CMK (cell line): ENCODE data around the gene ARHGAP6.
"Not testable (repeated sequence)": the region's sequence is repeated elsewhere in the genome, so short reads cannot be mapped to it uniquely, and the experiment has no call there.

Experiments used
- DNase-seq: peaks from one replicate; pipeline ENCODE4 v3.0.0-alpha.2; 2010; ENCODE audit warnings: low read depth

The ARHGAP6 gene

DNA sequence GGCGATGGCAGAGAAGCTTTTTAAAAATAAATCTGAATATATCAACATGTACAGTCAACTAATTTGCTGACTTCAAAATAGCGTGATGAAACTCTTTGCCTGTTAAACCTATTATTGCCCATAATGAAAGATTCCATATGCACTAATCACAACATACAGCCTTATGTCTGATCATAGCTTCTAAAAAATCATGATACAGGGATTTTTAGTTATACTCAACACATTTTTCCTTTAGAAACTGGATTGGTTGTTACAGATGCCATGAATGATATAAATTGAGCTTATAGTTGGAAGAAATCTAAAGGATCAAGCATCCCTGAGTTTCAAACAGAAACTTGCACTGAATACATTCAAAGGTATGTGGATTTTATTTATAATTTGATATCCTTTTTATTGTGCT, 372.6 kb downstream of the ARHGAP6 start, which contains the start of gene AMELX:
TSS of gene AMELX (plus strand) at position 301 of the 400 bp plus-strand sequence. CDS start 1,376 bp downstream, outside the sequence.
- DNase-seq, result no peak

DNA sequence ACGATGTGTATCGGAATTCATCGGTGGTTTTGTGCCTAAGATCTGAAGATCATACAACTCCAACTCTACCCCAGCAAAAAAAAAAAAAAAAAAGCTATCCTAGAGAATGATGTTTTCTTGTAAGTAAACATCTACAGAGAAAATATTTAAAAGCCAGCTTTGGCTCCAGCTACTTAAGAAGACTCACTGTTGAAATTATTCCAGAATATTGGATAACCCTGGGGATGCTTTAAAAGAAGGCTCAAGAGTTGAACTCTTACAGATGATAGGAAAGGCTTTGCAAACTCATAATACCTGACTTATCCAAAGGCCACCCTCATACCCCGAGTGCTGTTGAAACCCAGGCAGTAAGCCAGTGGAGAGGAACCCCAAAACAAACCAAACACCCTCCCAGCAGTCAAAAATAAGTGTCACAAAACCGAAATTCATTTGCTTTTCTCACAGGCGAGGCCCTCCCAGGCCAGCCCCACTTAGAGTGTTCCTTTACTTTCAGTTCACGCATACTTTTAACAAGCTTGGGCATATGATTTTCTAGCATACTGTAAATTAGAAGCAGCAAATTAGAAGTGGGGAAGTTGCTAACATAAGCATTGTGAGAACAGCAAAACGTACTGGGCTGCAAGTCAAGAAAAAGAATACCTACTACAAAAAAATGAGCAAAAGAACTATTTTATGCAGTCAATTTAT, 375.2 kb downstream of the ARHGAP6 start:
- DNase-seq, result no peak

DNA sequence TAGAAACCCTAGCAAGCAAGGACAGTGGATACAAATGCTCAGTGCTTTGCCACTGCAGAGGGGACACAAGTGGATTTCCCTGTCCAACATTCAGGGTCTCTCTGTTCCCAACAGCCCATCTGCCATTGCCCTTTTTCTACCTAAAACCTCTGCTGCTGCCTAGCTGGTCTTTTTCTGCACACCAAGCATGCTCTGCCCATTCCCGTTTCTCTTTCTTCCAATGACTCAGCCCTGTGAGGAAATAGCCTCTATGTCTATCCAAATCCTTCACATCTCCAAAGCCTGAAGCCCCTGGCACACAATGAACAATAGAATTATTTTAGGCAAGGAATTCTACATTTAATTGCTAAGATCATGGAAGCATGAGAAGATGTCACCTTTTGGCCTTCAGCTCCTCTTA, 378.2 kb downstream of the ARHGAP6 start:
- no peak for DNase-seq

DNA sequence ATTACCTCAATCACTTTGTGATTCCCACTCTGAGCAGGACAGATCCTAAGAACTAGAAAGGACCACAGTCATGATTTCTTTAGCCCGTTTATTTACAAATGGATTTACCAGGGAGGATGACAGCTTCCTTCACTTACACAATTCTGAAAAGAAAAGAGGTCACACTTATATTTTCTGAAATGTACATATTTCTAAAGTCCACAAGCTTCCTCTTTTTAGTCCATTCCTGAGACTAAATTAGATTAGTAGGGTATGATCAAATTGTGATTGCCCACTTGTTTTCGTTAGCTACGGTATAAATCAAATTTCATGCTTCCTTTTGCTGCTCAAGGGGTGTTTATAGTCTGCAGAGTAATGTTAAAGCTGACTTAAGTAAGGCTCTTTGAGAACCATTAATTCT, 380.1 kb downstream of the ARHGAP6 start:
- no peak for DNase-seq

DNA sequence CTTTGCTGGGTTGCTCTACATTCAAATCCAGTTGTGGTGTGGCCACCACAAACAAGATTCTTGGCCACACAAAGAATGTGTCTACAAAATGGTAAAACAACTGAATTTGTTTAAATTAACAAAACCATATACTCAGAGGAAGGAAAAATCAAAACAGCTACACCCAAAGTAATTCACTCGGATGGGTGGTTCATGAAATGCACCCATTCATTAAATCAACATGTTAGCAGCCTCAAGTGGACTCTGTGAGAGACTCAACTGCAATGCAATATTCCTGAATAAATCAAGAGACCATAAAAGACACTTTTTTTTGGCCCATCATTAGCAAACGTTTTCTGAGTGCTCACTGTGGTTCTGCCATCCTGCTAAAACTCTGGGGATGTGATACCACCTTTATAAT, 383.7 kb downstream of the ARHGAP6 start:
- no peak for DNase-seq

DNA sequence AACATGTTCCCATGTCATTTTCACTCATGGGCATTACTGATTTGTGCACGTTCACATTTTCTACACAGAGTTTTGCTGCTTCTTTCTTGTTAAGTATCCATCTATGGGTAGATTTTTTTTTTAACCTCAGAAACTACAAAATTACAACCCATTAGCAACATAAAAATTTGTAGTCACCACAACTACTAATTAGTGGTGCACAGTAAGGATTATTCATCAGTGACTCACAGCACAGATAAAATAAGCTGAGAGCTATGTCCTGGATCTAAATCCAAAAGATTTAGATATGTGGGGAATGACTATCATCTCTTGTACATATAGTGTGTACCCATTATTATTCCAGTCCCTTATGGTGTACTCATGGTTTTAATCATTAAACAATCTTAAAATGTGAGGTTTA, 392.2 kb downstream of the ARHGAP6 start:
- no peak for DNase-seq

DNA sequence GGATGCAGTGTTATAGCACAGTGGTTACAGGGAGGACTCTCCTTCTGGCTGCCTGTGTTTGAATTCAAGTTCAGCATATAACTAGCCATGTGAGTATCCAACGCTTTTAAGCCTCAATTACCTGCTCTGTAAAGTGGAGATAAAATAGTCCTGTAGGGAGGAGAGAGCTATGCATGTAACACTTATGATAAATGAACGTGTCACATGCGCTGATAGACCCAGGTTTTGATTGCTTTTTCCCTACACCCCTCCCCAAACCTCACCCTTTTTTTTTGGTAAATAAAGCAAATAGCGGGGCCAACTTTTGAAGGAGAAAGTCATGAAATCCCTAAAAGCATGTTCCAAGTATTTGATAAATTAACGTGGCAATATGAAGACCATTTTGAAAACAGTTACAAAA, 392.9 kb downstream of the ARHGAP6 start:
- DNase-seq, result no peak

DNA sequence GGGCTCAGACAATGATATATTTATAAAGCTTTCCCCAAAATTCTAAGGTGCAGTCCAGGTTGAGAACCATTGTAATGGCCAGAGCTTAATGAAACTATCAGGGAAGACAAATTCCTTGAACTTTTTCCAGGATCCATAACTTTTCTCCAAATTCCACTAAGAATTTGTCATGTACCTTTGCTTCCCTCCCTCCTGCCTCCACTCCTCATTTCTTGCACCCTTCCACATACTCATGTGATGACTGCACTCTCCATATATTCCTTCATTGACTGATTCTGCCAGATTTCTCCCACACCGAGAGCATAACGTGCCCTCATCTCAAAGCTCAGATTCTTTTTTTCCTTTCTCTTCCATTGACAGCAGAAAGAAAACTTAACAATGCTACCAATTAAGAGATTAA, 393.4 kb downstream of the ARHGAP6 start:
- DNase-seq, result no peak

DNA sequence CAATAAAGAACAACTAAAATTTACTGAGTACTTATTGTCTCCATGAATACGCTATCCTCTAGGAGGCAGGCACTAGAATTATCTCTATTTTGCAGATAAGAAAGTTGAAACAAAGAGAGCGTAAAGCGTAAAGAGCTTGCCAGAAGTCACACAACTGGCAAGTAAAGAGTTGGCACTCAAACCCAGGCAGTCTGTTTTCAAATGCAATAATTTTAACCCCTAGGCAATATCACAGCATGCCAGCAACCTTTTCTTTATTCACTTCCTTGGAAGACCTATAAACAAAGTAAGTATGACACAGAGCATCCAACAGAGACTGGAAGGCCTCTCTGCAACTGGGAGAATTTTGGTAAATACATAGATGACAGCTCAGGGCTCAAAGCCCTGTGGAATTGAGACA, 395.7 kb downstream of the ARHGAP6 start:
- no peak for DNase-seq

DNA sequence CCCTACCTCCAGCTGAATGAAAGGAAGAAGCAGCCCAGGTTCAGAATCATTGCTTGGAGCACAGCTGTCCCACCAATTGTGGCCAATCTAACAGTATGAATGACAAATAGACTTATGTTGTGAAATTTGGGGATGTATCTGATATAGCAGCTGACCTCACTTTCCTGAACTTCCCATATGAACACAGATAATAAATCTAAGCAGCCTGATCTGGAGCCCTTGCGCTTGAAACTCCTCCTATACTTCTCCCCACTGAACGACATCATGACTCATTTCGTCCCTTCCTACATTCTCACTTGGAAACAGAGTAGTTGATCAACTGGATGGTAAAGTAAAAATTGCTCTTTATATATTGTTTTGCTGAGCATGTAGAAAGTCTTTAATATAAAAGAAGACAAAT, 396.7 kb downstream of the ARHGAP6 start:
- DNase-seq, result no peak

DNA sequence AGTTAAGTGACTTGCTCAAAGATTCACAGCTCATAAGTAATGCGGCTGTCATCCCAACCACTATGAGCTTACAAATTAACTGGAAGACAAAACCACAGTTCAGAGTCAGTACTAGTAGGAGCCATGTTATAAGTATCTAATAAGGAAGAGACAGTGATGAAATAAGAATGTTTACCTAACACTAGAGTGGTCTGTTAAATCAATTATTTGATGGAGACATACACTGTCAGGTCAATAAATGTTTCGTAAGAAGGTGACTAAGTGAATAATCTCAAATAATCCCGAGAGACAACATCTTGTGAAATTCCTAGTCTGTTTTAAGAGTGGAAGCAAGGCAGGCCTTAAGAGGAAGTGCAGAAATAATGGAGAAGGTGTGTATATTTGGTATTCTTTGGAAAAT, 398.3 kb downstream of the ARHGAP6 start:
- no peak for DNase-seq

DNA sequence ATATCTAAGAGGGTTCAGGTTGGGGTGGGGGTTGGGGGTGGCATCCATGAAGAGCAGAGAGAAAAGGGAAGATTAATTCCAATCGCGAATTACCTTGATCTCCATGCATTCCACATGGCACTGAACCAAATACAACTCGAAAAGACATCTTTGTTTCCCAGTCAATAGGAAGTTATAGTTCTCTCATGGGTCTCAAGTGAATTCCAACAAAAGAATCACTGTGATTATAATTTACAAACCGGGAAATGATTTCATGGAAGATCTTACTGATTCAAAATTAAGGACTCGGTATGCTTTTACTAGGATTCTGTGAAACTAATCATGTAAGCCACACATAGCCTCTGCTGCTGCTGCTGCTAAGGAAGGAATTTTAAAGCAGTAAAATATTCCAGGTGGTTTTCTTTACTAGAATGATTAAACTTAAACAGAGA, 399.1 kb downstream of the ARHGAP6 start:
- DNase-seq, result no peak

DNA sequence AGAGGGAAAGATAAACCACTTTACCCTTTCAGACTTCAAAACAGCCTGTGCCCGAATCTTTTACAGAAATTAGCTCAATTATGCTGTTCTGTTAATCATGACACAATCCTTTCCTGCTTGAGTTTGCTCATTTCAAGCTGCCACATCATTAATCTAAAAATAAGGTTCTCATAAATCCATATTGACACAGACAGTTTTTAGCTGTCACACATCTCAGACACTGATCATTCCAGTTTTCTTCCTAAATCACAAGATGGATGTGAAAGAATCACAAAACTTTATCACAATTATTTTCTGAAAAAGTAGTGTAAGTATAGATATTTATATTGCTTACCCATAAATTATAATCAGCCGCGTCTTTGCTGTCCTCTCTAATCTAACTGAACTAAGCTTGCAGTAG, 400.4 kb downstream of the ARHGAP6 start:
- no peak for DNase-seq

DNA sequence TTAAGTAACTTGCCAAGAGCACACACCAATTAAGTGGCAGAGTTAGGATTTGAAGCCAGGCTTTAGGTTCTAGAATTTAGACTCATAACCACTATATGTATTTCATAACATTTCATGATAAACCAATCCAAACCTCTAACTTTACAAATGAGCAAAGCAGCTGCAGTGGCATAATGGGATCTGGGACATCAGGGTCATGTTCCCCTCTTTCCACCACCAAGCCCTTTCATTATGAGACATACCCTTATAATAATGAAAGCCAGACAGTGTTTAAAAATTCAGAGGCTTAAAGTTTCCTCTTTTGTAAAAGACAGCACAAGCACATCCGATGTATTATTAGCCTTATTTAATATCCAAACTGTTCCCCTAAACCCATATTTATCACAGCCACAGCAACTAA, 400.8 kb downstream of the ARHGAP6 start:
- no peak for DNase-seq

DNA sequence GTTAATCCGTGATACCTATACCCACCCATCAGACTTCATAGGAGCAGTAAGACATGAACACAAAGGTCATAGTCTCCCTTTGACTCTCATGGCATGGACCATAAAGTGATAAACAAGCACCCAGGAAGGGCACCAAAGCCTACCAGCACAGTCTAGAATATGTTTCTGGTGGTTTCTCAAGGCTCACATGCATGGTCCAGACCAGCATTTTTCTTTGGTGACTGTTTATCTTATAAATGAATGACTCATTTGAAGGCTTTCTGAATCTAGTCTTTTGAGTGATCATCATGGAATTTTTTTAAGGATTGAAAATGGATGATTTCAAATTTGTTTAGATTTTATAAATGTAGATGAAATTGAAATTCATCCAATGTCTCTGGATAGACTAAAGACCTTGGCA, 404.5 kb downstream of the ARHGAP6 start:
- DNase-seq, result no peak

DNA sequence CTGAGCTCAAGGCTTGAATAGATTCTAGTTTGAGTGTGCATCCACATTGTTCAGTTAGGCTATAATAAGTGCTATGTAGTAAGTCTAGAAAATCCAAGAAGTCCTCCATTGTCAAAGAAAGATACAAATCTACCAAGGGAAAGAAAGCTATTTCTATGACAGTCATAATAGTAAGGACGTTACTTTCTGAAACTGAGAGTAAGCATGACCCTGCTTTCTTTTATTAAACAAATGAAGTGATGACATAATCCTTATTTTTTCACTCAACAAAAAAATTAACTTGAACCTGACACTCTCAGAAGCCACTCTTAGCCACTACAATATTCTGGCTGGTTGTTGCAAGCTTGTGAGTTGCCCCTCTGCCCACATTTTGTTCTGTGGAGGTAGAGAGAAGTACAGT, 406.3 kb downstream of the ARHGAP6 start:
- no peak for DNase-seq

DNA sequence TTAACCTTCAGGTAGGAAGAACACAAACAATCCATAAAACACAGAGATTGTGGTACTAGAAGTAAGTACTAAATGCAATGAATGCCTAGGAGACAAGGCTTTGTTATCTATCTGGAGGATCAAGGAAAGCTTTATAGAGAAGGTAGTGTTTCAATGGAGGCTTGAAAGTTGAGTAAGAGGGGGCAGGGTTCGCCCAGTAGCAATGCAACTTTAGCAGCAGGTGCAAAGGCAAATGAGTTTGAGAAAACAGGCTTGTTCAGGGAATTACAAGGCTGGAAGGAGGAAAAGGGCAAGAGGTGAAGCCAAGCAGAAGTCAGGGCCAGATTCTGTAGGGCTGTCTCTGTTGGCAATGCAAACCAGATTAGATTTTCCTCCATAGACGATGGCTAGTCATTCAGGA, 408.0 kb downstream of the ARHGAP6 start:
- no peak for DNase-seq

DNA sequence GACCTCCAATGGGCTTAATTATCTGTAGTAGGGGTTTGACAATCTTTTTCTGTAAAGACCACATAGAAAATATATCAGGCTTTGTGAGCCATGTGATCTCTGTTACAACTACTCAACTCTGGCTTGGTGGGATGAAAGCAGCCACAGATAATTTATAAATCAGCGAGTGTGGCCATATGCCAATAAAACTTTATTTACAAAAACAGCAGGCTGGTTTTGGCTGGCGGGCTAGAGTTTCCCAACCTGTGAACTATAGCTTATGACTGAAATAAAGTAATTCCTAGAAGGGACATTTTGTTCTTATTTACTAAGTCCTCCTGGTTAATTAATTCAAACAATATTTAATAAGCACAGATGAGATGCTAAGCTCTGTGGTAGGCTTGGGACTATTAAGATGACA, 408.4 kb downstream of the ARHGAP6 start:
- no peak for DNase-seq

DNA sequence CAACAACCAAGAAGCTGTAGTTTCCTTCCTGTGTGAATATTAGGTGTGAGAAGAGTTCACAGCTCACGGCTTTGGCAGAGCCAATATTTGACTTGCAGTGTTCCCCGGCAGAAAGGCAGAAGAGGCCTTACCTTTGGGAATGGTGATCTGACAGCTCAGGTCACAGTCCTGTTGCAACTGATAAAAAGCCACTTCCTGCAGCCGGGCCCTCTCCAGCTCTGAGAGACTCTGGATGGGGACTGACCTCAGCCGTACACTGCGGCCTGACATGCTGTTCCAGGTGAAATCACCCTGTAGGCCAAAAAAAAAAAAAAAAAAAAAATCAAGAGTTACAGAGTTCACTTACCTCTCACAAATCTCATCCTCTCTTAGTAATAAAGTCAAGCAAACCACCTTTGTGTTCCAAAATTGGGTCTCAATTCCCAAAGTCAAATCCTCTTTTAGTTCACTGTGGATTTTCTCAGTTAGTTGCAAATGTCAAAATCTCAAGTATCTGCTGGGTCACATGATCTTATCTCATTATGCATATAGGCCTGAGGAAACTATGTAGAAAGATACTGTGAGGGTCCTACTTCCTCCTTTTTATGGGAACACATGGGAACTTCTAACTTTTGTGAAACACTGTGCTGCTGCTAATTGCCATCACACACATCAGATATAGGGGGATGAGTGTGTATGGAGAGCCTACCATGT, 411.2 kb downstream of the ARHGAP6 start:
- DNase-seq, result no peak

DNA sequence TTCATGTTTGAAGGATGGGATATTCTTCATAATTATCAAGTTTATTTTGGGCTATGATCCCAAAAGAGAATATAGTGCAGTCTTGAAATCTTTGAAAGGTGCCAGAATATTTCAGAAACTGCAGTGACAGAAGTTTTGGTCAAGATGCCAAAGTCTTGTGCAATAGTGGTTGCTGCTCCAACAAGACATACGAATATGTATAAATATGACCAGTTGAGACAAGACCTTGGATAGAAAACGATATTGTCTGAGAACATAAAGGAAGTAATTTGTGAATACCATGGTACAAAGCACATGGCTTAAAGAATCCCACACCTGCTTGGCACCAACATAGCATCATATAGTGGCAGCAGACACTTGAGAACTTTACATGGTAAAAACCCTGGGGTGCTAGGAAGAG, 421.1 kb downstream of the ARHGAP6 start:
- DNase-seq, result no peak

DNA sequence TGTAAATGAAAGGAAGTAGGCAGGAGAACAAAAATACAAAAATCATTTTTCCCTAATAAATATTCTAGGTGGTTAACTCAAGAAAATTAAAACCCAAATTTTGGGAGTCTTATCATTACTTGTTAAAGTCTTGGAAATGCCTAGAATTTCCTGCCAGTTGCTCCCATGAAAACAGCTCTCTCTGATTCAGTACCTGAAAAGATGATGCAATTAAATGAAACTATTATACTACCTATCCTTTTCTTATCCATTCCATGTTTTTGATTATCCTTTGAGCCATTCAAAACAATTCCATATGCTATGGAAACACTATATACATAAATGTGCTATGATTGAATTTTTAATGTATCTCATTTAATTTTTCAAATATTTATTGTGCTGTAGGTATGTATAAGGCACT, 423.0 kb downstream of the ARHGAP6 start:
- no peak for DNase-seq

DNA sequence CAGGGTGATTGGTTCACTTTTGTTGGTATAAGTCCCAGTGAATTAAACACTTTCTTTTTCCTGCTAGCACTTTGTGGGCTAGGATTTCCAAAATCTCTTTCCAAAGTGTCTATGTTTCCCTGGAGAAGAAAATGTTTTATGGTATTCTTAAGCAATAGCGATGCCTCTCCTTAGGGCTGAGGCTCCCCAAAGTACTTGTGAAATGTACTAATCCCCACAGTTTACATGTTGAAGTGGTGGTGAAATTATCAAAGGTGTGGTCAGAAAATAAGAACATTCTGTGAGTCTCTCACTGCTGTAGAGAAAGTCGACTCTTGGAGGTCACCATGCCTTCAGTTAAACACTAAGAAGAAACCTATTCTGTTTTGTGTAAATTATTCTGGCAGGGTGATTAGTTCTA, 424.0 kb downstream of the ARHGAP6 start:
- no peak for DNase-seq

DNA sequence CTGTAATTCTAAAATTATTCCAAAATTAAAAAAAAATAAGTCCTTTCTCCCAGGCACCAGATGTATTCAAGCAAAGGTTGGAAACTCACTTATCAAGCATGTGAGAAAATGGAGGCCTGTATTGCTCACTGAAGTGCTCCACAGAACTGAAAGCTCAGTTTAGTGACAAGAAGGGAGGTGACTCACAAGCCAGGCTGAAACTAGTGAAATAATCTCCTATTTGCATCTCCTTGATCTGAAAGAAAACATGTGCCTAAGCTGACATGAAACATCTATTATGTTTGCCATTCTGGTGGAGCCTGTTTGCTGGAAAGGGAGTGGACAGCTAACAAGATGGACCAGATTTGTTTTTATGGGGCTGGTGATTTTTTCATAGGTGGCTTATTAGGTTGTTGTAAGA, 426.5 kb downstream of the ARHGAP6 start:
- no peak for DNase-seq

DNA sequence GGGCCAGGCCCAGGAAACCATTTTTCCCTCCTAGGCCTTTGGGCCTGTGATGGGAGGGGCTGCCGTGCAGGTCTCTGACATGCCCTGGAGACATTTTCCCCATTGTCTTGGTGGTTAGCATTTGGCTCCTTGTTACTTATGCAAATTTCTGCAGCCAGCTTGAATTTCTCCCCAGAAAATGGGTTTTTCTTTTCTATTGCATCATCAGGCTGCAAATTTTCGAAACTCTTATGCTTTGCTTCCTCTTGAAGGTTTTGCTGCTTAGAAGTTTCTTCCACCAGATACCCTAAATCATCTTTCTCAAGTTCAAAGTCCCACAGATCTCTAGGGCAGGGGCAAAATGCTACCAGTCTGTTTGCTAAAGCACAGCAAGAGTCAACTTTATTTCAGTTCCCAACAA, 430.3 kb downstream of the ARHGAP6 start:
- DNase-seq, result not testable (repeated sequence)
